GM18511 (cell line): ENCODE measurements around the gene NCKAP5.

Experiments used
- ATAC-seq: cut with Tn5 transposase; IDR thresholded peaks from one replicate; pipeline ENCODE4 v1.9.1; 2021; ENCODE audit warnings: mild to moderate bottlenecking, moderate library complexity; ENCODE audit not compliant: unreplicated experiment

Gene NCKAP5

GRCh38 chr2:133568172-133568571 is at the start of gene NCKAP5:
TSS of gene NCKAP5 (minus strand) at chr2:133568463. CDS start at chr2:133517526, 50,937 bp downstream.
- ATAC-seq, result no peak

GRCh38 chr2:133609664-133610063 is 41.4 kb upstream of the NCKAP5 start:
- no peak for ATAC-seq

- ATAC-seq, result no peak
These were observed 40.0 kb upstream of the NCKAP5 start for GRCh38 chr2:133608291-133608690.

GRCh38 chr2:133607679-133608078 is 39.4 kb upstream of the NCKAP5 start:
- ATAC-seq, result no peak

GRCh38 chr2:133606616-133607015 is 38.4 kb upstream of the NCKAP5 start:
- no peak for ATAC-seq

- ATAC-seq, result no peak
These were observed 37.5 kb upstream of the NCKAP5 start for GRCh38 chr2:133605766-133606137.

GRCh38 chr2:133605011-133605765 is 36.9 kb upstream of the NCKAP5 start:
- ATAC-seq, result no peak

- ATAC-seq, result no peak
These were observed 34.8 kb upstream of the NCKAP5 start for GRCh38 chr2:133603109-133603508.

- no peak for ATAC-seq
These were observed 34.3 kb upstream of the NCKAP5 start for GRCh38 chr2:133602538-133602937.

GRCh38 chr2:133600266-133600928 is 32.1 kb upstream of the NCKAP5 start:
- ATAC-seq, result no peak

- no peak for ATAC-seq
These were observed 31.5 kb upstream of the NCKAP5 start for GRCh38 chr2:133599811-133600210.

- no peak for ATAC-seq
These were observed 31.0 kb upstream of the NCKAP5 start for GRCh38 chr2:133599211-133599803.

- no peak for ATAC-seq
These were observed 30.5 kb upstream of the NCKAP5 start for GRCh38 chr2:133598769-133599168.

GRCh38 chr2:133596701-133597393 is 28.6 kb upstream of the NCKAP5 start:
- ATAC-seq, result no peak

- no peak for ATAC-seq
These were observed 22.9 kb upstream of the NCKAP5 start for GRCh38 chr2:133591164-133591563.

- no peak for ATAC-seq
These were observed 21.2 kb upstream of the NCKAP5 start for GRCh38 chr2:133589456-133589855.

- ATAC-seq, result no peak
These were observed 19.9 kb upstream of the NCKAP5 start for GRCh38 chr2:133588144-133588543.

GRCh38 chr2:133586978-133587377 is 18.7 kb upstream of the NCKAP5 start:
- ATAC-seq, result no peak

GRCh38 chr2:133581010-133581760 is 12.9 kb upstream of the NCKAP5 start:
- ATAC-seq, result no peak

- ATAC-seq, result no peak
These were observed 11.0 kb upstream of the NCKAP5 start for GRCh38 chr2:133579274-133579673.

GRCh38 chr2:133576714-133577113 is 8.5 kb upstream of the NCKAP5 start:
- peak; percentile 73 for ATAC-seq
